Fibroblast of lung (primary cell): ENCODE data around the gene OTOA.

Experiments used
- EZH2 ChIP-seq: IDR thresholded peaks from 2 replicates; pipeline ENCODE4 v1.5.1; 2012; ENCODE audit warnings: low read length, control low read depth, mild to moderate bottlenecking; ENCODE audit errors: missing control alignments
- TF ChIP-seq, protein P1 (sequence below), 2 donors: IDR thresholded peaks in 1 of 2; conservative IDR thresholded peaks in 1 of 2; 1 replicate in 1 of 2; 2 replicates in 1 of 2; pipeline ENCODE4 v1.5.1; 2011 to 2012; ENCODE audit warnings: low read length in 2 of 2, control low read depth in 1 of 2, inconsistent platforms in 1 of 2, low read depth in 1 of 2, mild to moderate bottlenecking in 1 of 2

- TF ChIP-seq, protein P1, sequence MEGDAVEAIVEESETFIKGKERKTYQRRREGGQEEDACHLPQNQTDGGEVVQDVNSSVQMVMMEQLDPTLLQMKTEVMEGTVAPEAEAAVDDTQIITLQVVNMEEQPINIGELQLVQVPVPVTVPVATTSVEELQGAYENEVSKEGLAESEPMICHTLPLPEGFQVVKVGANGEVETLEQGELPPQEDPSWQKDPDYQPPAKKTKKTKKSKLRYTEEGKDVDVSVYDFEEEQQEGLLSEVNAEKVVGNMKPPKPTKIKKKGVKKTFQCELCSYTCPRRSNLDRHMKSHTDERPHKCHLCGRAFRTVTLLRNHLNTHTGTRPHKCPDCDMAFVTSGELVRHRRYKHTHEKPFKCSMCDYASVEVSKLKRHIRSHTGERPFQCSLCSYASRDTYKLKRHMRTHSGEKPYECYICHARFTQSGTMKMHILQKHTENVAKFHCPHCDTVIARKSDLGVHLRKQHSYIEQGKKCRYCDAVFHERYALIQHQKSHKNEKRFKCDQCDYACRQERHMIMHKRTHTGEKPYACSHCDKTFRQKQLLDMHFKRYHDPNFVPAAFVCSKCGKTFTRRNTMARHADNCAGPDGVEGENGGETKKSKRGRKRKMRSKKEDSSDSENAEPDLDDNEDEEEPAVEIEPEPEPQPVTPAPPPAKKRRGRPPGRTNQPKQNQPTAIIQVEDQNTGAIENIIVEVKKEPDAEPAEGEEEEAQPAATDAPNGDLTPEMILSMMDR (conservative IDR thresholded peaks at IDR 0.05 in 1 of 2, IDR thresholded peaks at IDR 0.05 in 1 of 2; ENCODE audit: low read depth in 1 of 2, low read length in 2 of 2), result no peak
- TF ChIP-seq EZH2, result no peak
Measured at GRCh38 chr16:21659124-21659523, 4.6 kb upstream of the OTOA start.
